GM12874 (cell line): ENCODE measurements around the gene LRWD1.

Experiments used
- CTCF ChIP-seq: IDR thresholded peaks from 2 replicates; pipeline ENCODE4 v1.5.1; 2011; ENCODE audit warnings: low read depth, mild to moderate bottlenecking, control low read depth, low read length, moderate library complexity; ENCODE audit not compliant: insufficient read depth

LRWD1 gene

GRCh38 chr7:102466097-102466496, 1.3 kb downstream of the LRWD1 start:
- no peak for TF ChIP-seq CTCF

GRCh38 chr7:102467581-102468477, 3.0 kb downstream of the LRWD1 start:
- TF ChIP-seq CTCF = no peak

GRCh38 chr7:102468478-102469350, 3.9 kb downstream of the LRWD1 start:
- no peak for TF ChIP-seq CTCF

GRCh38 chr7:102469351-102469971, 4.7 kb downstream of the LRWD1 start:
- TF ChIP-seq CTCF = no peak

- TF ChIP-seq CTCF = no peak
These were observed 5.4 kb downstream of the LRWD1 start for GRCh38 chr7:102469972-102470825.

- TF ChIP-seq CTCF = no peak
These were observed 7.0 kb downstream of the LRWD1 start for GRCh38 chr7:102471791-102472125.
